Measurements from ENCODE around the gene PARVB.
"Not testable (repeated sequence)": the region's sequence is repeated elsewhere in the genome, so short reads cannot be mapped to it uniquely, and the experiment has no call there.

Gene PARVB

GRCh38 chr22:43998679-43999264 lies 25.3 kb upstream of the PARVB start:
- no peak for DNase-seq (ENCODE audit: low spot score)

GRCh38 chr22:43999378-43999777 lies 24.7 kb upstream of the PARVB start:
- no peak for DNase-seq (ENCODE audit: low spot score)

- DNase-seq (ENCODE audit: low spot score), result no peak
These were observed 24.0 kb upstream of the PARVB start for GRCh38 chr22:44000123-44000522.

GRCh38 chr22:44001521-44001920 lies 22.6 kb upstream of the PARVB start:
- DNase-seq (ENCODE audit: low spot score), result no peak

- no peak for DNase-seq (ENCODE audit: low spot score)
These were observed 21.8 kb upstream of the PARVB start for GRCh38 chr22:44002324-44002723.

- DNase-seq (ENCODE audit: low spot score), result no peak
These were observed 21.1 kb upstream of the PARVB start for GRCh38 chr22:44002997-44003396.

- DNase-seq (ENCODE audit: low spot score), result no peak
These were observed 20.5 kb upstream of the PARVB start for GRCh38 chr22:44003405-44004103.

GRCh38 chr22:44004104-44004460 lies 20.0 kb upstream of the PARVB start:
- no peak for DNase-seq (ENCODE audit: low spot score)

- no peak for DNase-seq (ENCODE audit: low spot score)
These were observed 18.6 kb upstream of the PARVB start for GRCh38 chr22:44005524-44005923.

GRCh38 chr22:44012162-44012561 lies 11.9 kb upstream of the PARVB start:
- no peak for DNase-seq (ENCODE audit: low spot score)

- DNase-seq (ENCODE audit: low spot score), result no peak
These were observed 11.5 kb upstream of the PARVB start for GRCh38 chr22:44012591-44012990.

- no peak for DNase-seq (ENCODE audit: low spot score)
These were observed 9.9 kb upstream of the PARVB start for GRCh38 chr22:44014241-44014640.

GRCh38 chr22:44016586-44016985 lies 7.5 kb upstream of the PARVB start:
- not testable (repeated sequence) for DNase-seq (ENCODE audit: low spot score)

- no peak for DNase-seq (ENCODE audit: low spot score)
These were observed 5.5 kb upstream of the PARVB start for GRCh38 chr22:44018594-44018993.

- DNase-seq (ENCODE audit: low spot score), result no peak
These were observed 4.7 kb upstream of the PARVB start for GRCh38 chr22:44019416-44019815.

GRCh38 chr22:44019846-44020245 lies 4.3 kb upstream of the PARVB start:
- DNase-seq (ENCODE audit: low spot score), result no peak

GRCh38 chr22:44020981-44021380 lies 3.1 kb upstream of the PARVB start:
- no peak for DNase-seq (ENCODE audit: low spot score)

- DNase-seq (ENCODE audit: low spot score), result peak; percentile 40
These were observed 456 bp upstream of the PARVB start for GRCh38 chr22:44023404-44024287.

- DNase-seq (ENCODE audit: low spot score), result no peak
These were observed 1.3 kb downstream of the PARVB start for GRCh38 chr22:44025171-44026065.

- DNase-seq (ENCODE audit: low spot score), result no peak
These were observed 2.0 kb downstream of the PARVB start for GRCh38 chr22:44026066-44026629.

- peak; percentile 46 for DNase-seq (ENCODE audit: low spot score)
These were observed 2.8 kb downstream of the PARVB start for GRCh38 chr22:44026630-44027511.
